RKO (cell line): ENCODE results near the gene SKP1.

Source experiments
- DNase-seq: peaks from one replicate; pipeline ENCODE4 v3.0.0-alpha.2; 2016; ENCODE audit warnings: low spot score

SKP1 gene

GRCh38 chr5:134113902-134114875 is 62.6 kb downstream of the SKP1 start, which contains the start of gene TCF7:
Gene TCF7 (plus strand): TSS chr5:134114681. CDS start chr5:134114907, 226 bp downstream.
- DNase-seq: peak; percentile 86

DNA sequence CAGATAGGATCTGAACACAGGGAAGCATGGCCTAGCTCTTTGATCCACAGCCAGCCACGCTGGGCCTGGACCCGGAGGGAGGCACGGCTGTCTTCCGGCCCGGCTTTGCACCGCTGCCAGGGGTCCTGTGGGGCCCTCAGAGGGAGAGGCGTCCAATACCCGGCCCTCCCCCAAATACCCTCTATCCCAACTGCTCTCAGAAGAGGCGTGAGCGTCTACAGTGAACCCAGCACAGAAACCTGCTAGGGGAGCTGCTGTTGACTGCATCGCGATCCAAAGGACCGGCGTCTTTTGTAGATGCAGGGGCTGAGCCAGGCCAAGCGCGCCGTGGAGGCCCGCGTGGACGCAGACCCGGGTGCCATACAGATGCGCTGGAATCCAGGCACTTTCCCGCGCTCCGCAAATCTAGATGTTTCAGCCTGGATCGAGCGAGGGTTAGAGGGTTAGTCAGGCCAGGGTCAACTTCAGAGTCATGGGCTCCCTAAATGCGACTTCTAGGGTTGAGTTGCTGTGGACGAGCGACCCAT is 63.3 kb downstream of the SKP1 start:
- DNase-seq: no peak

- no peak for DNase-seq
Measured at GRCh38 chr5:134112726-134113362, 63.9 kb downstream of the SKP1 start.

GRCh38 chr5:134111741-134112647 is 64.8 kb downstream of the SKP1 start:
- DNase-seq: peak; percentile 28

DNA sequence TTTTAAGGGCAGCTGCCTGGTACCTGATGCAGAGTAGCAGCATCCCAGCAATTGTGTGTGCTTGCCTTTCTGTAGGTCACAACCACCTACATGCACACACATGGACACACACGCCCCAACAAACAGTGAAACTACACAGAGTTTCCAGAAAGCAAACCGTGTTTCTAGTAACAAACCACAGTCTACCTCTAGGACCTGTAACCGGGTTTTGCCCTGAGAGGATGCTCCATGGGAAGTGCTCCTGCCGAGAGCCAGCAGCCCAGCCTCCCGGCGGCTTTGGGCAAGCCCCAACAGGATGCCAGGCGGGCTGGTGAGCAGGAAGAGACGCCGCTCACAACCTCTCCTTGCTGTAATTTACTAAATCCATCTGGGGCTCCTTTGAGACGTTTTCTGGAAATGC is 66.4 kb downstream of the SKP1 start:
- DNase-seq: no peak

DNA sequence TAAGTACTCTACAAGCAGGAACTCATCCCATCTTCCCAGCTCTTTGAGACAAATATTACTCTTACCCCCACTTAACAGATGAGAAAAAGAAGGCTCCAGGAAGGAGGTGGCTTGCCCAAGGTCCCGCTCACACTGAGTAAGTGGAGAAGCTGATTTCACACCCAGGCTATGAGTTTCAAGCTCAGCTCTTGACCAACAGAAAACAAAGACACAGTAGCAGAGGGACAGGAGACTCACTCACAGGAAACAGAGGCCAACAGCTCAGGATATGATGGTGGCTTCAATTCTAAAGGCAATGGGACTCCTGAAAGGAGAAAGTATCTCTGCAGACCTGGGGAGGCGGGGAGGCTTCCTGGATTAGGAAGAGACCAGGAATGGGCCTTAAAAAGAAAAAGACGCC is 69.0 kb downstream of the SKP1 start:
- DNase-seq: no peak

DNA sequence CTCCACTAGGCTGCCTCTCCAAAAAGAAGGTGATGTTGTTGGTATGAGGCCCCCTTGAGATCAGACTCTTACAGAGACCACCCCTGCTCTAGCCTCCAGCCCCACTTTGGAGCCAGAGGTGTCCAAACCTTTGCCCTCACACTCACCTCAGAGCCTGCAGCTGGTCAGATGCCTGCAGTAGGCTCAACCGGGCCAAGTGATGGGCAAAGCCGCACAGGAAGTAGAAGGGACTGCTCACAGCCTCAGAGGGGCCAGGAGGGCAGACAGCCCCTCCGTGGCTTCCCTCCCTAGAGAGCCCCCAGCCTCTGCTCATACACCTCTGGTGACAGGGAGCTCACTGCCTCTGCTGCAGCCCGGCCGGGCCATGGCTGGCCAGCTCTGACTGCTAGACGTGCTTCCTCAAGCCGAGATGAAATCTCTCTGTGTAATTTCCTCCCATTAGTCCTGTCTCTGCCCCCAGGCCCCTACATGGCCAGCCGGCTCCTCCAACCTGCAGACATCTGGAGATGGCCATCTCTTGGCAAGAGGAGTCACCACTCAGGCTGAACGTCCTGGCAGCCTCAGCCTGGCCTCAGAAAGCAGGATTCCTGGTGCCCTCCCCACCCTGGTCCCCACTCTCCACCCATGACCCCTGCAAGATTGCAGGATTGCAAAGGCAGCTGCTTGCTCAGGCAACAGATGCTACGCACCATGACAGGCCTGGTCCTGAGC is 69.6 kb downstream of the SKP1 start:
- no peak for DNase-seq

DNA sequence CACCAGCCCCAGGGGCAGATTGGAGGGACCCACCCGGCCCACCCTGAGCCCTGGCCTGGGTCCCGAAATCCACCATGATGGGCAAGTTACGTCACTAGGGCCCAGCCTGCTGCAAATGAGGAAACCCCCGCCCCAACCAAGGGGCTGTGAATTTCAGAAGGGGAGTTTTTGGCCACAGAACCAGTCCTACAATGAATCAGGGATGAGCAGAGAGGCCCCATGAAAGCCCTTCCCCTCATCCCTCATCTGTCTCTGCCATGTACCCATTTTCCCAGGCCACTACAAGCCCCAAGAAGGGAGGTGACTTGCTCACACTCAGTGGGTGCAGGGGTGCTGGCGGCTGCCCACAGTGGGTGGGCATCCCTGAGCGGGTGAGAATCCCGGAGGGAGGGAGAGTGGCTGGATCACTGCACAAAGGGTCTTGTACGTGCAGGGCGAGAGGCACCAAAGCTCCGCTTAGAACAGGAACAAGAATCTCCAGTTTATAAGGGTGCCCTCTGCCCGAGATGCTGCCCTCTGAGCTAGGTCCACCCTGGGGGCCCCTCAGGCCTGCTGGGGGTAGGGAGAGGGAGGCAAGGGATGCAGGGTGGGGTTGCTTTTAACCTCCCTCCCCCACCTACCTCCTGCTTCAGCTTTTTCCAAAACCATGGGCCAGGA is 72.6 kb downstream of the SKP1 start:
- DNase-seq: no peak

DNA sequence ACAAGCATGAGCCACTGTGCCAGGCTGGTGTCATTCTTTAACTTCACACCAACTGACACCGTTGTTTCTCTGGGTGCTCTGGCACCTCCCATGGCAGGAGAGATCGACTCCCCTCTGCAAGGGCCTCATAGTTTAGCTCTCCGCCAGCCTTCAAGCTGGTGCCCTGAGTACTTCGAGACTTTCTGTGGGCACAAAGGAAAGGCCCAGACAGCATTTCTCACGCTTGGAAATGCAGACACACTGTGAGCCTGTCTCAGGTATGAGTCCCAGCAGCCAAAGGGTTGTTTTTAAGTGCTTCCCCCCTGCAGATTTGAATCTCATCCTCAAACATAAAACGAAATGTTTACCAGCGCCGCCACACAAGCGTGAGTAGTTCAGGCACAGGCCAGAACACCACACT is 73.4 kb downstream of the SKP1 start:
- no peak for DNase-seq

DNA sequence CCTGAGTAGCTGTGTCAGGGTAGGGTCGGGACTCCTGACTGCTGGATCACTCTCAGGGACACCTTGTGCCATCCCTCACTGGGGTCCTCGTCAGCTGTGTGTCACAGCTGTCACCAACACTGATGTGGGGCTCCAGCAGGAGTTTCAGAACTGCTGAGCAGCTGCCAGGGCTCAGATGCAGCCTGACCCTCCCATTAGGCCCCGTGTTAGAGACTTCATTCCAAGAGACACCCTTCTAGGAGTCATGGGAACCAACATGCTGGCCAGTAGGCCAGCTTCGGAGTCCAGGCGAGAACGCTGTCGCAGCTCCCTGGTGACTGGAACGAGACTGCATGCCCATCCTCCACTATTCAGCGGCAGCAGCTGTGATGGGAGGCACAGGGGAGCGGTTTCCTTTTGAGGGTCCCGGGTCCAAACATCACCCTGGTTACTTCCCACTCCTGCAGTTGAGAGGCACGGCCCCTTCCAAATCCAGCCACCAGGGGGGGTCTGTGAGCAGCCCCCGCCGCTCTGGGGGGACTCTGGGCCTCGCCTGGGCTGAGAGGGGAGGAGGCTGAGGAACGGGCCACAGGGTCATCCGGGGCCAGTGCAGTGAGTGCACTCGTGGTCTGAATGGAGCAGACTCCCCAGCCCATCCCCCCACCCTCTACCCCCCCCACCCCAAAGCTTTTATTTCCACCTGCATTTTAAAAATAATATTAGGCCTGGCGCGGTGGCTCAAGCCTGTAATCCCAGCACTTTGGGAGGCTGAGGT is 74.9 kb downstream of the SKP1 start:
- DNase-seq: peak; percentile 38

DNA sequence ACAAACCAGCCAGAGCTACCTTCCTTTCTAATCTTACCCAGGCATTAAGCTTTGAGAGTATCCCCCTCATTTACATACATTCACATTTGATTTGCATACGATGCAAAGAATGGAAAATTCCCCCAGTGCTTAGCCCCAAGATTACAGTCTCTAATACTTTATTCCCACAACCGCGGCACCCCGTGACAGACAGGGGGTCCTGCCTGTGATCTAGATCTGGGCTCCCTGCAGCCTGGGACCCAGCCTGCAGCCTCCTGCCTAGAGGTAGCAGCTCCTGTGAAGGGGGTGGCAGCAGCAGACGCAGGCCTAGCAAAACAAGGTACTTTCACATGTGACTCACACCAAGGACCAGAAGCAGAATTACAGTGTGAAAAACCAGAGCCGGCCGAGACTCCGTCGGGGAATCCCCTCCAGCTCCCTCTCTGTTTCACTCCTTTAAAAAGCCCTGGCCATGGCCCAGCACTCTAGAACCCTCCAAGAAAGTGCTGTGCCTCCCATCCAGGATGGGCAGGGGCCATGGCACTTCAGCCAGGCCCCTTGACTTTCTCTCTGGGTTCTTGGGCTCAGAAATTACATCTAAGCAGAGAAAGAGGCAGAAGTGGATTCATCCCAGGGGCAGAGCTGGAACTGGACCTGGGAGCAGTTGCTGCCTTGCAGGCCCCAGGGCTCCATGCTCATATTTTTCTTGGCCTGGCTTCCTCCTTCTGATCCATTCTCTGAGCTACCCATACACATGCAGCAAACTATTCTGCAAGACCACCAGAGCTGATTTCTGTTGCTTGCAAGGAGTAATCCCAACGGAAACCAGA is 76.3 kb downstream of the SKP1 start:
- no peak for DNase-seq

DNA sequence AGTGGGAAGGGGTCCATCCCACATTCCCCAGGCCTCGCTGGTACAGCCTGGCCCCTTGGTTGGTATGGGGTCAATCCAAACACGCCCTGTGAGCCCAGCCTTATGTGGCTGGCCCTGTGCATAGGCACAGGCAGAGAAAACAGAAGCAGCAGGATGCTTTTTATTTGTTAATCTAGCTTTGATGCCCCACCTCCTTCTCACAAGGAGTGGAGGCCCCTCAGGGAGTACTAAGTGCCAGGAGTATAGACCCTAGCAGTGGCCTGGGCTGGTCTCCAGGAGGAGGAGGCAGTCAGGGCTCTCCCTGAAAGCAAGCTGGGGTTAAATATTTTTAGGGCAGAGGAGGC is 76.8 kb downstream of the SKP1 start:
- no peak for DNase-seq

GRCh38 chr5:134099288-134099872 is 77.4 kb downstream of the SKP1 start:
- DNase-seq: no peak
